LNCAP (cell line): ENCODE measurements around the gene DLGAP1.

Source experiments
- TF ChIP-seq, protein P1 (sequence below): fragments of 450-650 bp; IDR thresholded peaks from 2 replicates; pipeline ENCODE4 v1.5.1; 2017; ENCODE audit warnings: mild to moderate bottlenecking

DLGAP1 gene

DNA sequence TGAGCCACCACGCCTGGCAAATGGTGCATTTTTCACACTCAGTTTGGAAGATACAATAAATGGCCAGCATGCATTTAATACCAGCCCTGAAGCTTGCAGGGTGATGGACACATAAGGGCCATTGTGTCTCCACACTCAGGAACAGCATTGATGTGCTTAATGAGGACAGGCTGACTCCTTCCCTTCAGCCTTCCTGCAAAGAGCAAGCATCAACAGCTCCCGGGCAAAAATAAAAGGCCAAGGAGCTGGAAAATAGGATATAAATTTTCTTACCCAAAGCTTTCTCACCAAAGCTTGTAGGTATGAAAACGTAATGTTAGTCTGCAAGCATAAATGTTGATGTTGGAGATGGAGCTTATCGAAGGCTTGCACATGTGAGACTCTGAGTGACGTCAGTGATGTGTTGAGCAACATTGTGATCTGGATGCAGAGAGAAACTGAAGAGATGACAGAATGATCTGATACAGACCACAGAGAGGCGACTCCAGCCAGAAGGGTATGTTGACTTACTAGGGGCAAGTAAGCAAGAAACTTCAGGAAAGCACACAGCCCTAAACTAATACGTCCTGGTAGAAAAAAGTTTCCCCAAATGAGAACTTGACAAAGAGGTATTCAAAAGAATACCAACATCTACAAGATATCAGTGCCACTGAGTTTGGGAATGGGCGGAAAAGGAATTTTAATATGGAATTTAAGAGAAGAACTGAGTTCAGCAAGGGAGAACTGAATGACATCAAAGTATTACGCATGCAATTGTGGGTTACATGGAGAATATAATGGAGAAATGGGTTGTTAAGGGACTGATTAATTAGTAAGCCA is 748.6 kb downstream of the DLGAP1 start:
- TF ChIP-seq, protein P1, sequence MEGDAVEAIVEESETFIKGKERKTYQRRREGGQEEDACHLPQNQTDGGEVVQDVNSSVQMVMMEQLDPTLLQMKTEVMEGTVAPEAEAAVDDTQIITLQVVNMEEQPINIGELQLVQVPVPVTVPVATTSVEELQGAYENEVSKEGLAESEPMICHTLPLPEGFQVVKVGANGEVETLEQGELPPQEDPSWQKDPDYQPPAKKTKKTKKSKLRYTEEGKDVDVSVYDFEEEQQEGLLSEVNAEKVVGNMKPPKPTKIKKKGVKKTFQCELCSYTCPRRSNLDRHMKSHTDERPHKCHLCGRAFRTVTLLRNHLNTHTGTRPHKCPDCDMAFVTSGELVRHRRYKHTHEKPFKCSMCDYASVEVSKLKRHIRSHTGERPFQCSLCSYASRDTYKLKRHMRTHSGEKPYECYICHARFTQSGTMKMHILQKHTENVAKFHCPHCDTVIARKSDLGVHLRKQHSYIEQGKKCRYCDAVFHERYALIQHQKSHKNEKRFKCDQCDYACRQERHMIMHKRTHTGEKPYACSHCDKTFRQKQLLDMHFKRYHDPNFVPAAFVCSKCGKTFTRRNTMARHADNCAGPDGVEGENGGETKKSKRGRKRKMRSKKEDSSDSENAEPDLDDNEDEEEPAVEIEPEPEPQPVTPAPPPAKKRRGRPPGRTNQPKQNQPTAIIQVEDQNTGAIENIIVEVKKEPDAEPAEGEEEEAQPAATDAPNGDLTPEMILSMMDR = no peak

DNA sequence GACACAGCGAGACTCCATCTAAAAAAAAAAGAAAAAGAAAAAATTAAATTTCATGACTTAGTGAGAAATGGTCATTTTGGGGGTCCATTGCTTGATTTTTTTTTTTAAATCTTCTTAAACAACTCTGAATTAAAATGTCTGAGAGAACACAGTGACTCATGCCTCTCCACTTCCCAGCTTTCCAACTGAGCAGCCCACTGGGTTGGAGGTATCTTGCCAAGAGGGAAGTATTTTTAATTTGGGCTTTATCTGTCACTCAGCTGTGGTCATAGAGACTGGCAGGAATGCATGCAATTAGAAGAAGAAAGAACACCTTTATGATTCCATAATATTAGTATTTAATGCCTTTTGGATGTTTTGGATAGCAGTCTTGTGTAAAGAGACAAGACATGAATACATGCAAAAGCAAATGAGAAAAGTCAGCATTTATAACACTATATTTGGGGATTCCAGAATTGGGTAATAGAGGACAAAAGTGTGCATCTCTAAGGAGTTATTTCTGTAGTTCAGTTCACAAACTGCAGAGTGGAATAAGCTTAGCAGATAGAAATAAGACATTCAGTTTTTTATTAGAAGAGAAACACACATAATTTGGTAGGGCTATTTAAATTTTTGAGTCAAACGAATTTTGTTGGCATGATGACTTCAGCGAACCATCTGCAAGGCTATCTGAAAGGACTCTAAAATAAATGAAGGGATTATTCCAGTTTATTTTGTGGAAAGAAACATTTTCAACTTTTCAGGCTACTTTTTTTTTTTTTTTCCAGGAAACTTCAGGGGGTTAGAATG is 750.4 kb downstream of the DLGAP1 start:
- TF ChIP-seq, protein P1 = no peak

DNA sequence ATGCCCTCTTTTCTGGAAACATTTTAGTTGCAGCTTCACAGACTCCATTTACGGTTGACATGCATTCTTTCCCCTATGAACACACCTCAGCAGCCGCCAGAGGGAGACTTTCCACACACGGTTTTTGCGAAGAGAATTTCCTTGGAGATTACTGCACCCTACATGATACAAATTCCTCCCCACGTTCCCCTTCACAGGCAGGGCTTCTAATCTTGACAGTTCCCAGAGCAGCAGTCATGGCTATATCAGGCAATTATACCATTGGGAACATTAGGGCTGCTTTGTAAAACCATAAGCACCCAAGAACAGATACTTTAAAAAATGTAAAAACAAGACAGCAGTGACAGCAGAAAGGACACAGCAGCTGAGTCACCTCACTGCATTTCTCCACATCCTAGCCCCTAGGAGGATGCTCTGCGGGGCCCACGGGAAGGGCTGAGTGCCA is 751.4 kb downstream of the DLGAP1 start:
- TF ChIP-seq, protein P1 = peak; percentile 81

DNA sequence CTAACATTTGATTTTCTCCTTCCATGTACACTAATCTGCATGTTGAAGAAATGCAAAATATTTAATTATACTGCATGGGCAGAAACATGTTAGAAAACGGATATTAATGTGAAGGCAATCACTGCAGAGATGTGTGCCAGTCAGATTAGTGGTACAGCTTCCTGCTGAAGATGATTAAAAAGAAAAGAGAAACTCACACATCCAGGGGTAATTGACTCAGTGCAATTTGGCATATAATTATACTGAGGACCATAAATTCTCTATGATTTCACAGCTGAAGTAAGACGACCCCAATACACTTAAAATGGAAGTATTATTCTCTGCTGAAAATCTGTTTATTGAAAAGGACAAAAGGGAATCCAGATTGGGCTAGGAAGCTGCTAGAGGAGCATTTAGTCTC is 761.7 kb downstream of the DLGAP1 start:
- TF ChIP-seq, protein P1 = no peak

DNA sequence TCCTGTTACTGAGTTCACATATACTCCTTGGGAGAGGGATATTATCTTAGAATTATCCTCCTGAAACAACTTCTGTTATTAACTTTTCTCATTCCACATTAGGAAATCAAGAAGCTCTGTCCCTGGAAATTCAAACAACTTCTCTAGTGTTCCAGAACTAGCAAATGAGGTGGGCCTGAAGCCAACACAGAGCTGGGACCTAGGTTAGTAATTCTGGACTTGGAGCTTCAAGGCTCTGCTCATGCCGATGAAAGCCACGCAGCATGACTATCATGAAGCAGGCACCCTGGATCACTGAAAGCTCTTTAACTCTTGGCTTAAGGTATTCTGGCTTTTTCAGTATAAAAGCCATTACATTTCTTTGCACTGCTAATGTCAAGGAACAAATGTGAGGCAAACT is 762.4 kb downstream of the DLGAP1 start:
- TF ChIP-seq, protein P1 = no peak

DNA sequence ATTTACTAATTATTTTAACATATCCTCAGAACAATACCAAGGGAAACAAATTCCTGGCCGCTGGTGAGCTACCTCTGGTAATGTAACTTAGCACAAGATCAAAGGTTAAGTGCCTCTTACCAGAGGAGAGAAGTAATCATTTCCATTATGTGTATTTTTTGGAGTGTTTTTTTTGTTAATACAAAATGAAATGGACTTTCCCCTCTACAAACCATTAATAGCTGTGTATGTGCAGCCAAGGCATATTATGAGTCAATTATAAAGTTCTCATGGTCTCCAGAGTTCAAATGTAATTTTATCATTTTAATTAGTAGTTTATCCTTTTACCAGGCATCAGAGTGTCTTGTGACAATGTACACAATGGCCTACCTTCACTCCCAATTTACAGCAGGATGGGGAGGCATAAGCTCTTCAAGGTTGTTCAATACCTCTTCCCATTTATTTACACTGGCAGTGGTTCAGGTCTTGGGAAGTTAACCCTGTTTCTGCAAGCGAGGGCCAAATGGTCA is 762.9 kb downstream of the DLGAP1 start:
- TF ChIP-seq, protein P1 = no peak

DNA sequence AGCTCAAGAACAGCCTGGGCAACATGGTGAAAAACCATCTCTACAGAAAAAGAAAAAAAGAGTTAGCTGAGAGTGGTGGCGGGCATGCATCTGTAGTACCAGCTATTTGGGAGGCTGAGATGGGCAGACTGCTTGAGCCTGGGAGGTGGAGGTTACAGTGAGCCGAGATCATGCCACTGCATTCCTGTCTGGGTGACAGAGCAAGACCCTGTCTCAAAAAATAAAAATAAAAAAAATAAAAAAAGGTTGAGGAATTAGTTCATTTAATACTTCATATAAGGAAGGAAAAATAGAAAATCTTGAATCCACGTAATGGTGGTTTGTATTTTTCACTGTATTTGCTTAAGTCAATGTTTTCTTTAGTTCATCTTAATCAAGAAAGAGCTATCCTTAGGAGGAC is 763.4 kb downstream of the DLGAP1 start:
- TF ChIP-seq, protein P1 = no peak
